SKM-1 (cell line): ENCODE data around the gene EIF4E1B.

ENCODE experiments used
- DNase-seq: peaks from one replicate; lab custom pipeline; 2025; ENCODE audit not compliant: unreplicated experiment; lab: John Stamatoyannopoulos, UW

The EIF4E1B gene

GRCh38 chr5:176625966-176626875 lies 4.3 kb upstream of the EIF4E1B start:
- DNase-seq: no peak

DNA sequence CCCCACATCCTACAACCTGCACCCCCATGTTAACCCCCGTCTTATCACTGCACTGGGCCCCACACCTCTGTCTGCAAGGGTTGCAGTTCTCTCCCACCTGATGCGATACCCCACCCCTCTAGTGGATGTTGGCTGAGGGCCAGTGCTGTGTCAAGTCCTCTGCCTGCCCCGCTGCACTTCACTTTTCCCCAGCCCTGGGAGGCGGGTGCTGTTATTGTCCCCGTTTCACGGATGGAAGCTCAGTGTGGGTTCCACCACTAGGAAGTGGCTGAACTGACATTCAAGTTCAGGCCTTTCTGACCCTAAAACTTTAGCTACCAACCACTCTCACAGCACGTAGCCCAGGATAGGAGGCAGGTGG lies 3.6 kb upstream of the EIF4E1B start:
- no peak for DNase-seq

GRCh38 chr5:176627582-176627981 lies 2.9 kb upstream of the EIF4E1B start:
- DNase-seq: no peak

DNA sequence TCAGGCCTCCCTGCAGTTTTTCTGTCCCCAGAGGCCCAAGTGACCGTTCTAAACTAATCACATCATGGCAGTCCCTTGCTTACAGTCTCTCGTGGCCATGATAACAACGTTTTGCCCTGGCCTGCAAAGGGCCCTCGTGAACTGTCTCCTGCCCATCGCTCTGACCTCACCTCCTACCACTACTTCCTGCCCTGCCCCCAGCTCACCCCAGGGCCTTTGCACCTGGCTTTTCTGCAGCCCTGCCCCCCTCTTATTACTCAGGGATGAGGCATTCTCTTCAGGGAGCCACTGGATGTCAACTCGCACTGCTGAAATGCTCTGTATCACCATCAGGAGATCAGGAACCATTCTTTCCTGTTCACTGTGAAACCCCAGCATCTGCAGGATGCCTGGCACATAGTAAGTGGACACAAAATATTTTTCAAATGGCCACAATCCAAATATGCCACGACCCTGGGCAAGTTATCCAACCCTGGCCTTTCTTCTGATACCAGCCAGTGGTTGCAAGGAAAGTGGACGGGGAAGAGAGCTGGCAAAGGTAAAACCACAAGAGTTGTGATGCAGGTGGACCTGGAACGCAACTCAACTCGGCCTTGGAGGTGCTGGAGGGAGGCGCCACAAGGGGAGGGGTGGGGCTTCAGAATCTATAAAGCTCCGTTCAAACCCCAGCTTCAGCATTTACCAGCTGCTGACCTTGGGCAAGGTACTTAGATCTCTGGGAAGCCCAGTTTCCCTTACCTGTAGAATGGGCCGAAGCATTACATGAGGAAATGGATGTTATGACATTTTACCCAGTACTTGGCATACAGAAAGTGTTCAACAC lies 1.9 kb upstream of the EIF4E1B start:
- no peak for DNase-seq

- DNase-seq: no peak
Observed at GRCh38 chr5:176629317-176629852, 1.1 kb upstream of the EIF4E1B start.

DNA sequence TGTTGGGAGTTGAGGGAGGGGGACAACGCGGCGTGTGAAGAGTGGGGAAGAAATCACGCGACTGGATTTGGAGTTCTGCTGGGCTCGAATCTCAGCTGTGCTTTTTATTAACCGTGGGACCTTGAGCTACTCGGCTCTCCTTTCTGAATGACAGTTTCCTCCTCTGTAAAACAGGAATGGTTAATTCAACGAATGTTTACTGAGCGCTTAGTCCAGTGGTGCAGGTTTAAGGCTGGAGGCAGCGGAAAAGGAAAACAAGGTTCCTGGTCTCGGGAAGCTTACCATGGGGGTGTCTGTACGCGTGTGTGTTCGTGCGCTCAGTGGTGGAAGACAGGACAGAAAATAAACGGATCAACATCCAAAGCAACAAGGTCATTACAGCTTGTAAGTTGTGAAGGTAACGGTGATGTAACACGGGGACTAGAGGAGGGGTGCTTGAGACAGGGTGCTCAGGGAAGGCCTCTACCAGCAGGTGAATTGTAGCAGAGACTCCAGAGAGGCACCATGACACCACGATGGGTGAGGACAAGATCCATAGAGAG lies 277 bp downstream of the EIF4E1B start:
- no peak for DNase-seq

DNA sequence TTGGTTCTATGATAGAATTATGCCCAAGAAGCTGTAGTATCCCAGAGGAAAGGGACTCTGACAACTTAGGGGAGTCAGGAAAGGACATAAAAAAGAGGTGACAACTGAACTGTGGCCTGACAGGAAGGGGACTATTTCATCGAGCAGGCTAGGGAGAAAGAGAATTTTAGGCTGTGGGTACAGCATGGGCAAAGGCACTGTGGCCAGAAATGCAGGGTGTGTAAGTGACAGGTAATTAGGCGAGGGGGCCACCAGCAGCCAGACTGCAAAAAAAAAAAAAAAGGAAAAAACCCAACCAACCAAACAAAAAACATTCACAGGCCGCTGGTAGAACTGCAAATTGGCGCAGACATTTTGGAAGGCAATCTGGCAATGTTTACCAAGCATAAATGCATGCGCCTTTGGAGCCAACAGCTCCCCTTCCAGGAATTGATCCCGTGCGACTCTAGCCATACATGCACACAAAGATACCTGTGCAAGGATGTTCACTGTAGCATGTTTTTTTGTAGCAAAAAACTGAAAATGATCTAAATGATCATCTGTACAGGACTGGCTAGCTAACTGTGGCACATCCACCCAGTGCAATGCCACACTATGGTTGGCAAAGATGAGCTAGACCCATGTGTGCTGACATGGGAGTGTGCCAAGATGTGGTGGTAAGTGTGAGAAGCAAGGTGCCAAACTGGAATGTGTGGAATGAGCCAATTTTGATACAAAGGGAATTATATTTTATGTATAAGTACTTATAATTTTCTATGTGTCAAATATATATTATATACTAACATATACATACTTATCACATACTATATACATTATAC lies 1.1 kb downstream of the EIF4E1B start:
- no peak for DNase-seq

GRCh38 chr5:176632745-176633144 lies 2.3 kb downstream of the EIF4E1B start:
- no peak for DNase-seq

- no peak for DNase-seq
Observed at GRCh38 chr5:176633598-176633997, 3.1 kb downstream of the EIF4E1B start.

DNA sequence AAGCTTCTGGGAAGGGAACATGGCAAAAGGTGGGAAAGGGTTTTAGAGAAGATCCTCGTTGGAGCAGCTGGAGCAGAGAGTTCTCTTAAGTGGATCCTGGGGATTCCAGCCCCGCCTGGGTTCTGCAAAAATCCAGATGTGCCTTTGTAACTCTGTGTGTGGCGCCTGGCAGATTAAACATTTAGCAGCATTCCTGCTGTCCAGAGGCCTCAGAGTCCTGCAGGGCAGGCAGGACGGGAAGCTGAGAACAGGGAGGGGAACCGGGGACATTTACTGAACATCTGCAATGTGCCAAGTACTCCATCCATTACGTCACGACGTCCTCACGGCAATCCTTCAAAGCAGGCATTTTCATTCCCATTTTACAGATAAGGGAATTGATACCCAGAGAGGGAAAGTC lies 6.0 kb downstream of the EIF4E1B start:
- DNase-seq: no peak

GRCh38 chr5:176637556-176637955 lies 7.1 kb downstream of the EIF4E1B start:
- no peak for DNase-seq

DNA sequence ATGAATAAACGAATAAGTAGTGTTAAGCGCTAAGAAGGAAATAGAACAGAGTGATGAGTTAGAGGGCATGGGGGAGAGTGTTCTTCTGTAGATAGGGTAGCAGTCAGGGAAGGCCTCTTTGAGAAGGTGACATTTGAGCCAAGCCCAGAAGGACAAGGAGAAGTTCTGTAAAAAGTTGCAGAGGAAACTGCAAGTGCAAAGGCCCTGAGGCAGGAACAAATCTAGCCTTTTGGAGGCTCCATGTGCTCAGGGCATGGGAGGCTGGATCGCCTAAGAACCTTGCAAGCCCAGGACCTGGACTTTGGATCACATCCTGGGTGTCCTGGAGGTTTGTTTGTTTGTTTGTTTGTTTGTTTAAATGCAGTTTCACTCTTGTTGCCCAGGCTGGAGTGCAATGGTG lies 8.0 kb downstream of the EIF4E1B start:
- no peak for DNase-seq

- no peak for DNase-seq
Observed at GRCh38 chr5:176639208-176639607, 8.7 kb downstream of the EIF4E1B start.

GRCh38 chr5:176639981-176640380 lies 9.5 kb downstream of the EIF4E1B start:
- no peak for DNase-seq

DNA sequence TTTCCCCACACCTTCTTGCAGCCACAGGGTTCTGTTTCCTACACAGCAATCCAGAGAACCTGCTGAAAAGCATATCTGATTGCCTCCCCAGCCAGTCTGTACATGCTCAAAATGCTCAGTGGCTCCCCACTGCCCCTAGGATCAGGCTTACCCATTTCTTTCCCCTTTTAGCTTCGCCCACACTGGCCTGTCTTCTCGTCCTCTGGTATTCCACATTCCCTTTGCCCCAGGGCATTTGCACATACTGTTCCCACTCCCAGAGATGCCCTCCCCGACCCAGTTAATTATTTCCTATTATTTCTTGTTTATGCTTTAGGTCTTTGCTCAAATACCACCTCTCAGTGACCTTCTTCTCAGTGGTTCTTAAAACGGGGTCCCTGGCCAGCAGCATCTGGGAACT lies 10.1 kb downstream of the EIF4E1B start:
- DNase-seq: no peak

DNA sequence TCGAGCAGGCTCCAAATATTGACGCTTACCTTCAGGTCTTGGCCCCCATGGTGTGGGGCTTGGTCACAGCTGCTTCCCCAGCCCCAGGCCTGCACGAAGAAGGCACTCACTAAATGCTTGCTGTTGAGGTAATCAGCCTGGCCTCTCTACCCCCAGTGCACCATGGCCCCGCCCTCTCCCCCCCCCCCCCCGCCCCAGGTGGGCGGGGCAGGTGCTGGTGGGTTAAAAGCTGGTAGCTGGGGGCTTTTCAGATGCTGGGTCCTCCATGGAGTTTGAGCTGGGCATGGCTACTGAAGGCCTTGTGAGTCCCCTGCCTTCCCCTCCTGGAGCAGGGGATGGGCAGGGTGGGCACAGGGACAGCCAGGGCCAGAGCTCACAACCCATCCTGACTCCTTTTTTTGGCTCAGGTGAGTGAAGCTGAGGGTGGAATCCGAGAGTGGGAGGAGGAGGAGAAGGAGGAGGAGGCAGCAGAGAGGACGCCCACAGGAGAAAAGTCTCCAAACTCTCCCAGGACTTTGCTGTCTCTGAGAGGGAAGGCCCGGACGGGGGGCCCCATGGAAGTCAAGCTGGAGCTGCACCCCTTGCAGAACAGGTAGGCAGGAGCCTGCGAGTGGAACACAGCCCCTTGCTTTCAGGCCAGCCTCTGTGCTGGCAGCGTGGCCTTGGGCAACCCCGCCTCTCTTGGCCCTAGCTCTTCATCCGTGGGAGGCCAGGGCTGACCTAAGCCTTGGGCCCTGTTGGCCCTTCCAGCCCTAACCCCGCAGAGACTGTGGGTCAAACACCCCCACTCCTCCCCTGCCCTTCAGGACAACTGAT lies 12.4 kb downstream of the EIF4E1B start:
- DNase-seq: no peak

DNA sequence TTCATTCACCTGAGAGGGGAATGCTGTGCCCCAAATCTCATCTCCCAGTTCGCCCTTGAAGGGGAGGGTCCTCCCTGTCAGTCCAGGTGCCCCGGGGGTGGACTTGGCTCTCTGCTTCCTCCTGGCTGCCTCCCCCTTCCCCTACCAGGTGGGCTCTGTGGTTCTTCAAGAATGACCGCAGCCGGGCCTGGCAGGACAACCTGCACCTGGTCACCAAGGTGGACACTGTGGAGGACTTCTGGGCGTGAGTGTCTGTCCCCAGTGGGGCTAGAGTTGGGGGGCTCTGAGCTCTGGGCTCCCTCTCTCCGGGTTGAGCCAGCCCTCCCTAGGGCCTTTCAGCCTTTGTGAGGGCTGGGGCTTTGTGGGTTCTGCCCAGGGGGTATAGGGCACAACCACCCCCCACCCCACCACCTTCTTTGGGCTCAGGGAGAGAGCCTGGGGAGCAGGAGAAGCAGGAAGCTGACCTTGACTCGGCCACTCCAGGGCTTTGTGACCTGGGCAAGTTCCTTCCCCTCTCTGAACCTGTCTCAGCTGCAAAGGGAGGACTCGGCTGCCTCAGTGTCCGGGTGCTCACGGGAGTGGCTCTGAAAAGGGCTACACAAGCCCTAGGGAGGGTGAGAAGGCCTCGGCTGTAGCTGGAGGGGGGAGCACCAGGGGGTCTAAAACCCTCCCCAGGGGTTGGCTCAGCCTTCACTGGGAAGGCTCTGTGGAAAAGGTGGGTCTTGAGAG lies 13.2 kb downstream of the EIF4E1B start:
- no peak for DNase-seq

DNA sequence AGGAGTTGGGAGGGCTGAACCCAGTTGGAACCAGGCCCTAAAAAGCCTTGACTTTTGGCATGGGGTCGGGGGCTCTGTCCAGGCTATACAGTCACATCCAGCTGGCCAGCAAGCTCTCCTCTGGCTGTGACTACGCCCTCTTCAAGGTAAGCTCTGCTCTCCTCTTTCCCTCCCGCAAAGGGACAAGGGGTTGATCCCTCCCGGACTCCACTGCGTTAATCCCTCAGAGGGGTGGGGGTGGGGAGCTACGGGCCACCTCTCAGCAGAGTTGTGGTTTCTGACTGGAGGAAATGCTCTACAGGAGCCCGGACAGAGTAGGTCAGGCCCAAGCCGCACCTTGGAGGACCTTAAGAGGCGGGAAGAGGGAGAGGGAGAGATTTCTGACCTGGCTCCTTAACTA lies 13.8 kb downstream of the EIF4E1B start:
- no peak for DNase-seq
